HEK293 (cell line): ENCODE measurements around the gene DCLRE1C.
A peak's percentile ranks its signal among the peaks of the same experiment; 100 is the strongest.

Source experiments
- CTCF ChIA-PET: fragments of 350-600 bp; formaldehyde crosslinking; extraction: SDS; loops from one replicate; lab custom pipeline; 2021; ENCODE audit warnings: antibody characterized with exemption; lab: Yijun Ruan, JAX
- POLR2A ChIA-PET: fragments of 300-600 bp; formaldehyde crosslinking; extraction: SDS; loops from one replicate; lab custom pipeline; 2020; ENCODE audit warnings: antibody characterized with exemption, inconsistent platforms; lab: Yijun Ruan, JAX
- H3K27ac ChIP-seq: fragments of 200-500 bp; sonication (Bioruptor generic); 2 replicates; pipeline ENCODE4 v1.5.1; 2014; ENCODE audit warnings: low read depth, low read length, control low read depth, inconsistent platforms; ENCODE audit errors: extremely low read depth
- H3K36me3 ChIP-seq, 2 experiments: fragments of 200-500 bp in 1 of 2; sonication (Bioruptor generic) in 1 of 2; 1 replicate in 1 of 2; 2 replicates in 1 of 2; pipeline ENCODE4 v1.5.1; 2014 to 2017; ENCODE audit warnings: inconsistent platforms in 2 of 2, low read length in 2 of 2; ENCODE audit not compliant: control insufficient read depth in 2 of 2, insufficient read depth in 1 of 2
- H3K4me1 ChIP-seq: fragments of 200-500 bp; sonication (Bioruptor generic); 2 replicates; pipeline ENCODE4 v1.5.1; 2014; ENCODE audit warnings: mild to moderate bottlenecking, low read length, inconsistent platforms; ENCODE audit not compliant: control insufficient read depth, insufficient read depth
- H3K4me3 ChIP-seq: 2 replicates; pipeline ENCODE4 v1.5.1; 2011; ENCODE audit warnings: low read depth, mild to moderate bottlenecking, control low read depth, low read length, moderate library complexity
- H3K9me3 ChIP-seq: fragments of 200-500 bp; sonication (Bioruptor generic); 2 replicates; pipeline ENCODE4 v1.5.1; 2014; ENCODE audit warnings: low read depth, low read length, inconsistent platforms; ENCODE audit not compliant: control insufficient read depth, insufficient read depth
- GFI1B ChIP-seq: fragments of 450-650 bp; formaldehyde crosslinking; IDR thresholded peaks from 2 replicates; pipeline ENCODE4 v1.5.1; 2016; ENCODE audit warnings: missing biosample characterization, missing genetic modification characterization
- KLF10 ChIP-seq: fragments of 450-650 bp; IDR thresholded peaks from 2 replicates; pipeline ENCODE4 v1.5.1; 2018; ENCODE audit warnings: missing biosample characterization, mild to moderate bottlenecking, missing genetic modification characterization
- KLF9 ChIP-seq: fragments of 450-650 bp; formaldehyde crosslinking; IDR thresholded peaks from 2 replicates; pipeline ENCODE4 v1.5.1; 2016; ENCODE audit warnings: missing biosample characterization, missing genetic modification characterization, low read depth
- OVOL3 ChIP-seq: fragments of 450-650 bp; formaldehyde crosslinking; IDR thresholded peaks from 2 replicates; pipeline ENCODE4 v1.5.1; 2016; ENCODE audit warnings: missing biosample characterization, missing genetic modification characterization
- PRDM10 ChIP-seq: fragments of 450-650 bp; formaldehyde crosslinking; IDR thresholded peaks from 2 replicates; pipeline ENCODE4 v1.5.1; 2016; ENCODE audit warnings: missing biosample characterization, missing genetic modification characterization
- PRDM4 ChIP-seq: fragments of 450-650 bp; formaldehyde crosslinking; IDR thresholded peaks from 2 replicates; pipeline ENCODE4 v1.5.1; 2017; ENCODE audit warnings: missing biosample characterization, missing genetic modification characterization
- SP7 ChIP-seq: fragments of 450-650 bp; formaldehyde crosslinking; IDR thresholded peaks from 2 replicates; pipeline ENCODE4 v1.5.1; 2016; ENCODE audit warnings: missing biosample characterization, missing genetic modification characterization
- ZBTB48 ChIP-seq: fragments of 450-650 bp; formaldehyde crosslinking; IDR thresholded peaks from 2 replicates; pipeline ENCODE4 v1.5.1; 2016; ENCODE audit warnings: missing biosample characterization, missing genetic modification characterization
- ZNF132 ChIP-seq: fragments of 450-650 bp; formaldehyde crosslinking; IDR thresholded peaks from 2 replicates; pipeline ENCODE4 v1.5.1; 2017; ENCODE audit warnings: missing biosample characterization, missing genetic modification characterization, borderline replicate concordance
- ZNF239 ChIP-seq: fragments of 450-650 bp; formaldehyde crosslinking; IDR thresholded peaks from 2 replicates; pipeline ENCODE4 v1.5.1; 2016; ENCODE audit warnings: missing biosample characterization, missing genetic modification characterization
- ZNF266 ChIP-seq: fragments of 450-650 bp; formaldehyde crosslinking; IDR thresholded peaks from 2 replicates; pipeline ENCODE4 v1.5.1; 2016; ENCODE audit warnings: missing biosample characterization, missing genetic modification characterization, low read depth
- ZNF292 ChIP-seq: fragments of 450-650 bp; formaldehyde crosslinking; IDR thresholded peaks from 2 replicates; pipeline ENCODE4 v1.5.1; 2016; ENCODE audit warnings: low read depth, missing biosample characterization, missing genetic modification characterization, borderline replicate concordance
- ZNF335 ChIP-seq: fragments of 450-650 bp; formaldehyde crosslinking; conservative IDR thresholded peaks from 2 replicates; pipeline ENCODE4 v1.5.1; 2016; ENCODE audit warnings: missing biosample characterization, missing genetic modification characterization
- ZNF529 ChIP-seq: fragments of 450-650 bp; formaldehyde crosslinking; IDR thresholded peaks from 2 replicates; pipeline ENCODE4 v1.5.1; 2017; ENCODE audit warnings: missing genetic modification characterization, missing biosample characterization; ENCODE audit not compliant: insufficient replicate concordance
- ZNF610 ChIP-seq: fragments of 450-650 bp; formaldehyde crosslinking; IDR thresholded peaks from 2 replicates; pipeline ENCODE4 v1.5.1; 2016; ENCODE audit warnings: missing biosample characterization, missing genetic modification characterization, borderline replicate concordance
- ZNF629 ChIP-seq: fragments of 450-650 bp; formaldehyde crosslinking; IDR thresholded peaks from 2 replicates; pipeline ENCODE4 v1.5.1; 2017; ENCODE audit warnings: missing biosample characterization, missing genetic modification characterization
- ZNF645 ChIP-seq: fragments of 450-650 bp; formaldehyde crosslinking; IDR thresholded peaks from 2 replicates; pipeline ENCODE4; 2016; ENCODE audit warnings: missing biosample characterization, missing genetic modification characterization
- ZNF791 ChIP-seq: fragments of 450-650 bp; formaldehyde crosslinking; IDR thresholded peaks from 2 replicates; pipeline ENCODE4 v1.5.1; 2016; ENCODE audit warnings: missing biosample characterization, missing genetic modification characterization
- ZNF837 ChIP-seq: fragments of 450-650 bp; formaldehyde crosslinking; IDR thresholded peaks from 2 replicates; pipeline ENCODE4 v1.5.1; 2016; ENCODE audit warnings: missing biosample characterization, missing genetic modification characterization
- ZSCAN18 ChIP-seq: fragments of 450-650 bp; formaldehyde crosslinking; IDR thresholded peaks from 2 replicates; pipeline ENCODE4 v1.5.1; 2016; ENCODE audit warnings: missing biosample characterization, missing genetic modification characterization

DCLRE1C gene

GRCh38 chr10:14959221-14960057 is 5.5 kb upstream of the DCLRE1C start, which contains the start of gene MEIG1 (continued):
- peak; percentile 86 for TF ChIP-seq SP7 (tag by site-specific recombination)
- no peak for TF ChIP-seq ZSCAN18 (tag by site-specific recombination)
- TF ChIP-seq ZNF132 (tag by site-specific recombination), result no peak
- peak; percentile 61; the same call in 1 of the 2 replicates for TF ChIP-seq ZNF610 (tag by site-specific recombination)
- TF ChIP-seq ZNF529, result no peak
- TF ChIP-seq ZNF837 (tag by site-specific recombination), result no peak
- TF ChIP-seq GFI1B, result peak; percentile 78
- no peak; the same call in 1 of the 2 replicates for TF ChIP-seq ZNF239
- 0 out of 2 replicates have a peak, but pooled peaks have one; percentile 16 for TF ChIP-seq PRDM4 (tag by site-specific recombination)
- no peak for TF ChIP-seq ZNF645 (tag by site-specific recombination)
- TF ChIP-seq KLF9, result peak; percentile 46; the same call in 1 of the 2 replicates
- TF ChIP-seq ZNF266, result no peak
- peak; percentile 64 for TF ChIP-seq KLF10 (tag by site-specific recombination)
- peak; percentile 63 for TF ChIP-seq ZNF629 (tag by site-specific recombination)
- no peak for TF ChIP-seq ZNF791 (tag by site-specific recombination)
- TF ChIP-seq OVOL3 (tag by site-specific recombination), result peak; percentile 42; the same call in 1 of the 2 replicates

- peak overlapping the region; percentile 90; the same call in 1 of the 2 replicates for H3K27ac ChIP-seq
- H3K4me1 ChIP-seq, result no peaks in the 10 kb centered on the region
- H3K36me3 ChIP-seq, result no peaks in the 10 kb centered on the region
- POLR2A ChIA-PET, result interaction anchor here (0.6 to 2.4 kb wide), 7 partner anchors 11 to 1184 kb away, joined by 3 to 17 read pairs (median 4); partner anchors contain the start of genes CDNF, HSPA14, MSANTD7 and SUV39H2
- TF ChIP-seq ZNF335 (tag by site-specific recombination), result peak; percentile 40
- no peak for TF ChIP-seq ZBTB48 (tag by site-specific recombination)
- peak; percentile 90 for TF ChIP-seq PRDM10 (tag by site-specific recombination)
- TF ChIP-seq ZNF292, result no peak
- no peaks in the 10 kb centered on the region for H3K9me3 ChIP-seq
- CTCF ChIA-PET, result interaction anchor here (0.6 to 2.0 kb wide), 3 partner anchors 13 to 173 kb away, joined by 3 to 10 read pairs (median 3); no protein-coding TSS in a partner anchor
- H3K4me3 ChIP-seq, result peak overlapping the region; percentile 74; the same call in 1 of the 2 replicates
These were observed 5.0 kb upstream of the DCLRE1C start for GRCh38 chr10:14958872-14959220.
